ENCODE results near the gene CLK1.

GRCh38 chr2:200860092-200860795 is 4.2 kb downstream of the CLK1 start:
- TF ChIP-seq POLR2AphosphoS5 (IDR thresholded peaks at IDR 0.05) = no peak
- TF ChIP-seq POLR2A (IDR thresholded peaks at IDR 0.05) = no peak
- no peak for TF ChIP-seq CTCF (IDR thresholded peaks at IDR 0.05)

All from gastroesophageal sphincter (tissue), 3 donors.